GM21576 (cell line): ENCODE measurements around the gene S100A3.
"Not testable (repeated sequence)": the region's sequence is repeated elsewhere in the genome, so short reads cannot be mapped to it uniquely, and the experiment has no call there.

Experiments used
- ATAC-seq: cut with Tn5 transposase; IDR thresholded peaks from one replicate; pipeline ENCODE4 v1.9.1; 2021; ENCODE audit warnings: mild to moderate bottlenecking, moderate library complexity; ENCODE audit not compliant: unreplicated experiment

Gene S100A3

GRCh38 chr1:153548722-153549688 lies at the start of gene S100A3:
S100A3 (minus strand) TSS chr1:153549258; CDS start chr1:153548485, 773 bp downstream.
- ATAC-seq: no peak

GRCh38 chr1:153598309-153599172 lies 49.5 kb upstream of the S100A3 start:
- peak; percentile 96 for ATAC-seq

- ATAC-seq: no peak
These were observed 48.1 kb upstream of the S100A3 start for GRCh38 chr1:153597206-153597605.

GRCh38 chr1:153592748-153593147 lies 43.7 kb upstream of the S100A3 start:
- ATAC-seq: no peak

- ATAC-seq: no peak
These were observed 39.4 kb upstream of the S100A3 start for GRCh38 chr1:153588482-153588881.

- not testable (repeated sequence) for ATAC-seq
These were observed 39.0 kb upstream of the S100A3 start for GRCh38 chr1:153588033-153588432.

GRCh38 chr1:153587314-153587713 lies 38.3 kb upstream of the S100A3 start:
- ATAC-seq: no peak

- ATAC-seq: no peak
These were observed 37.3 kb upstream of the S100A3 start for GRCh38 chr1:153586347-153586746.

- ATAC-seq: no peak
These were observed 35.9 kb upstream of the S100A3 start for GRCh38 chr1:153585006-153585405.

GRCh38 chr1:153583976-153584375 lies 34.9 kb upstream of the S100A3 start:
- no peak for ATAC-seq

GRCh38 chr1:153583514-153583913 lies 34.5 kb upstream of the S100A3 start:
- not testable (repeated sequence) for ATAC-seq

GRCh38 chr1:153582836-153583235 lies 33.8 kb upstream of the S100A3 start:
- ATAC-seq: not testable (repeated sequence)

- ATAC-seq: no peak
These were observed 29.9 kb upstream of the S100A3 start for GRCh38 chr1:153578936-153579335.

- no peak for ATAC-seq
These were observed 29.4 kb upstream of the S100A3 start for GRCh38 chr1:153578490-153578889.

- ATAC-seq: no peak
These were observed 28.6 kb upstream of the S100A3 start for GRCh38 chr1:153577624-153578051.

- no peak for ATAC-seq
These were observed 28.1 kb upstream of the S100A3 start for GRCh38 chr1:153577138-153577537.

GRCh38 chr1:153575497-153575896 lies 26.4 kb upstream of the S100A3 start:
- not testable (repeated sequence) for ATAC-seq

GRCh38 chr1:153575081-153575491 lies 26.0 kb upstream of the S100A3 start:
- ATAC-seq: not testable (repeated sequence)

- no peak for ATAC-seq
These were observed 24.3 kb upstream of the S100A3 start for GRCh38 chr1:153573351-153573750.

- ATAC-seq: peak; percentile 81
These were observed 23.5 kb upstream of the S100A3 start for GRCh38 chr1:153572569-153573015.

GRCh38 chr1:153571706-153572105 lies 22.6 kb upstream of the S100A3 start:
- no peak for ATAC-seq
